GM19324 (cell line): ENCODE results near the gene OLFM2.
A peak's percentile ranks its signal among the peaks of the same experiment; 100 is the strongest.
"Not testable (repeated sequence)": the region's sequence is repeated elsewhere in the genome, so short reads cannot be mapped to it uniquely, and the experiment has no call there.

Experiments used
- ATAC-seq: cut with Tn5 transposase; IDR thresholded peaks from one replicate; pipeline ENCODE4 v1.9.1; 2021; ENCODE audit warnings: mild to moderate bottlenecking, moderate library complexity; ENCODE audit not compliant: unreplicated experiment, low FRiP score

The OLFM2 gene

DNA sequence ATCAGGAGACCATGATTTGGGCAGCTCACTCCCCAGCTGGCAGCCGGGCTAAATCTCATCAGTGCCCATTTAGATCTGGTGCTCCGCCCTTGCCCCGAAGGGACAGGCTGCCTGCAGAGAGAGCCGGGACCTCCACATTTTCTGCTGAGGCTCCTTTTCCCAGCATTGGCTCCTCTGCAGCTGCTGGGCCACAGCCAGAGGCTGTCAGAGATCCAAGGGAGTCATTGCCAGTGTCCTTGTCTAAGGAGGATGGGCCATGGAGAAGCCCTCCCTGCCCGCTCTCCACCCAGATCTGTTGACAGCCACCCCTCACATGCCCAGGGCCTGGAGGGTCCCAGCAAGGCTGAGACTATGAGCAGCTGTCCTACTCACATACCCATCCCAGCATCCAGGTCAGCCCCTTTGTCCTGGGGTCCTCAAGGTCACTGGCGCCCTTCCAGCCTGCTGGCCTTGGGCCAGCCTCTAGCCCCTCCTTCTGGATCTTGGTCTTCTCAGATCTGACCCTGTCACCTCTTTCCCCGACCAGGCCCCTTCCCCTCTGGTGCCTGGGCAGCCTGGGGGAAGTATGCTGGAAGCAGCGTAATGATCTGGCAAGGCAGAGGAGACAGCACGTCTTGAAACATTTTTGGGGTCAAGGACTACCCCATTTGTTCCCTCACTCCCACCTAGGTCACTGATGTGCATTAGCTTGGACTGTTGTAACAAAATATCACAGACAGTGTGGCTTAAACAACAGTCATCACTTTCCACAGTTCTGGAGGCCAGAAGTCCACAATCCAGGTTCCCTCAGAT lies 93.3 kb downstream of the OLFM2 start:
- ATAC-seq, result no peak

GRCh38 chr19:9839415-9839814 lies 96.9 kb downstream of the OLFM2 start:
- ATAC-seq, result no peak

- ATAC-seq, result no peak
These were observed 98.0 kb downstream of the OLFM2 start for GRCh38 chr19:9838324-9838723.

- ATAC-seq, result no peak
These were observed 100.3 kb downstream of the OLFM2 start for GRCh38 chr19:9836021-9836420.

DNA sequence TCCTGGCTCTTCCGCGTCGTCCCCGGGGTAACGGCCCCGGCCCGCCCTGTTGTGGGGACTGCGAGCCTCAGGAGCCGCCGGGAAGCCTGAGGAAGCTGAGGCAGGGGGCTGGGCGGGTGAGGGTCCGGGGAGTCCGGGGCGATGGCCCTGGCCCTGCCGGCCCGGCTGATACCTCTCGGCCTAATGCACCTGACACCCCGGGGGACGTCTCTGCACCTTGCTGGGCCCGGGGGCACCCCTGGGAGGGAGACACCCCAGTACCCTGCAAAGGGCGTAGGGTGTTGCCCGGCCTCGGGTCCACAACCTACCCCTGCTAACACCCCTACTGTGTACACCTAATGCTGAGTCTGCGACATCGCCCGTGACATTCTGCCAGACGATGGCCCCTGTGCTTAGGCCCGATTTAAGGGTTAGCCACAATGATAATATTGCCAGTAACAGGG lies 100.8 kb downstream of the OLFM2 start:
- ATAC-seq, result peak; percentile 16

GRCh38 chr19:9834726-9835506 lies 101.4 kb downstream of the OLFM2 start, which contains the start of gene PIN1:
Gene PIN1 (plus strand): TSS chr19:9835318. CDS start chr19:9835345, 27 bp downstream.
- peak; percentile 93 for ATAC-seq

- ATAC-seq, result no peak
These were observed 102.0 kb downstream of the OLFM2 start for GRCh38 chr19:9834307-9834725.

DNA sequence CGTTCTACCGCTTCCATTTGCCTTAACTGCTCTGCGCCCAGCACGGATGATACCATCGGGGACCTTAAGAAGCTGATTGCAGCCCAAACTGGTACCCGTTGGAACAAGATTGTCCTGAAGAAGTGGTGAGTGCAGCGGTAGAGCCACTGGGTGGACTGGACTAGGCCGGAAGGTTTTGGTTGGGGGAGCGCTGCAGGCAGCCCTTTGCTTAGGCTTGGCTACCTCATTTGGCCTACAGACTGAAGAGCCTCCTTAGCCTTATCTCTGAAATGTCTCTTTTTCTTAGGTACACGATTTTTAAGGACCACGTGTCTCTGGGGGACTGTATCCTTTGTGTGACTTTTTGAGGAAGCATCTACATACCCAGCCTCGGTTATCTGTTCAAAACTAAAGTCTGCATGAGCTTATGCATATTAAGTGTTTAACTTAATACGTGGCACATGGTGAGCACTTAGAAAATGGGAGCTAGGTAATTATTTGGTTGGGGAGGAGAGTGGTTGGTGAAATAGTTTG lies 107.7 kb downstream of the OLFM2 start:
- ATAC-seq, result no peak

- peak; percentile 90 for ATAC-seq
These were observed 108.8 kb downstream of the OLFM2 start, which contains the start of gene UBL5 for GRCh38 chr19:9827289-9828238. Gene UBL5 (plus strand): TSS chr19:9827918. CDS start chr19:9828338, 420 bp downstream.

DNA sequence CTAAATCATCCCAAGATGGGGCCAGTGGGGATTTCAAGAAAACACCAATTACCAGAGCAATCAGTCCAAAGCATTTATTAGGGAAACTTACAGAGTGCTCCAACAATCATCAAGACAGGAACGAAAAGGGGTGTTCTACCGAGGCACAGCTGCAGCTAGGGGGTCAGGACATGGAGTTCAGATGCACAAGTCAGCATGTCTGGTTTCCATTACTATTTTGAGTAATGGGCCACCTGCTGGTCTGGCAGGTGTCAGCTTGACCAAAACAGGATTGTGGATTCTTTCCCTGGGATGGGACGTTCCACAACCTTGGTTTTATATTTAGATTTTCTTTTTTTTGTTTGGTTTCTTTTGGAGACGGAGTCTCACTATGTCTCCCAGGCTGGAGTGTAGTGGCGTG lies 112.5 kb downstream of the OLFM2 start:
- no peak for ATAC-seq

GRCh38 chr19:9820034-9820433 lies 116.3 kb downstream of the OLFM2 start:
- ATAC-seq, result not testable (repeated sequence)

DNA sequence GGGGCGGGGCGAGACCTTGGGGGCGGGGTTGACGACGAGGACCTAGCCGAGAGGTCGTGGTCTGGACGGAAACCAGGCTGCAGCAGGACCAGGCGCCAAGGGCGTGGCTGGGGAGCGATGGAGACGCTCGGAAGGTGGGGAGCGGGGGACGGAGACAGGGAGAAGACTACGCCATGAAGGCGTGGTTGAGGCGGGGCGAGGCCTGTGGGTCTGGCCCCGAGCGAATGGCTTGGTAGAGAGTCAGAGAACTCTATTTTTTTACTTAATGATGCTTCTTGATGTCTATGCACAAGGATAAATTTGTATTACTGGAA lies 116.8 kb downstream of the OLFM2 start:
- no peak for ATAC-seq

GRCh38 chr19:9818734-9819595 lies 117.3 kb downstream of the OLFM2 start, which contains the start of gene FBXL12:
Gene FBXL12 (minus strand): TSS chr19:9819079. CDS start chr19:9818813, 266 bp downstream.
- ATAC-seq, result peak; percentile 94

DNA sequence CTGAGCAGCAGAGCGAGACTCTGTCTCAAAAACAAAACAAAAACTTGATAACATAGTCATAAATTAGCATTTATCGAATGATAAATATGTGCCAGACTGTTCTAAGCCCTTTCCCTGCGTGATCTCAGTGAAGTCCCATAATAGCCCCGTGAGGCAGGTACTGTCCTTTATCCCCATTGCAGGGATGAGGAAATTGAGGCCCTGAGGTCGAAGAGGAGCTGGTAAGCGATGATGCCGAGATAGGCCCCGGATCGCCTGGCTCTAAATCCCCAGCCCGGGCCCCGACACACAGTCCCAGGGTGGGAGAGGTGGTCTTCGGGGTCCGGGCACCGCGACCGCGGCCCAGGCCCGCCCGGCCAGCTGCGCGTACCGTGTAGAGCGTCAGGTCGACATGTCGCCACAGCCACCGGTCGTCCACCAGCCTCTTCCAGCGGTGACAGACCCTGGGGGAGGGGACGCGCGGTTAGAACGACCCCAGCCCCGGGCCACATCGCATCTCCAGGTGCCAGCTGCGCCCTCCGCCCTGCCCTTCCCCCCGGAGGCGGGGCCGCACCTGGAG lies 118.1 kb downstream of the OLFM2 start:
- ATAC-seq, result no peak

- no peak for ATAC-seq
These were observed 125.2 kb downstream of the OLFM2 start for GRCh38 chr19:9811139-9811538.

GRCh38 chr19:9808855-9809824 lies 127.2 kb downstream of the OLFM2 start:
- no peak for ATAC-seq

GRCh38 chr19:9806803-9807202 lies 129.5 kb downstream of the OLFM2 start:
- no peak for ATAC-seq
